Eye (tissue), 1 donor: ENCODE results near the gene STAT3.
"Not testable (repeated sequence)": the region's sequence is repeated elsewhere in the genome, so short reads cannot be mapped to it uniquely, and the experiment has no call there.

Source experiments
- DNase-seq: peaks from one replicate; pipeline ENCODE4 v3.0.0-alpha.2; 2015

The STAT3 gene

GRCh38 chr17:42388381-42389134 lies at the start of gene STAT3:
Gene STAT3 (minus strand): TSS chr17:42388442. CDS start chr17:42348516, 39,926 bp downstream.
- peak; percentile 100 for DNase-seq

DNA sequence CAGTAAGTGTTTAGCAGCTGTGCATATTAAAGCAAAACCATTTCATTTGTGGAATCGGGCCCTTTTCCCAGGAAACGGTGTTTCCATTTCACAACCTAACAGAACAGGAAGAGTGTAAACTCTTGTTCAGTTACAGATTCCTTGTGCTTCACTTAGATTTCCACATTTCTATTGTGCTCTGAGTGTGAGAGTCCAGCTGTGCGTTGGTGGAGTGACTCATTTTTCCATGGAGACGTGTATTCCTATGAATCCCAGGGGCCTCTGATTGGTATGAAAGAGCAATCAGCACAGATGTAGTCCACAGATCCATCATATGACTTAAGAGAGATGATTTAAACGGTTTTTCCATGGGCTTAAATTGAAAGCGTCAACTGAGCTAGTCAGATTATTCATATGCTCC lies 48.1 kb upstream of the STAT3 start:
- no peak for DNase-seq

- DNase-seq, result no peak
Measured at GRCh38 chr17:42431758-42432161, 43.5 kb upstream of the STAT3 start.

DNA sequence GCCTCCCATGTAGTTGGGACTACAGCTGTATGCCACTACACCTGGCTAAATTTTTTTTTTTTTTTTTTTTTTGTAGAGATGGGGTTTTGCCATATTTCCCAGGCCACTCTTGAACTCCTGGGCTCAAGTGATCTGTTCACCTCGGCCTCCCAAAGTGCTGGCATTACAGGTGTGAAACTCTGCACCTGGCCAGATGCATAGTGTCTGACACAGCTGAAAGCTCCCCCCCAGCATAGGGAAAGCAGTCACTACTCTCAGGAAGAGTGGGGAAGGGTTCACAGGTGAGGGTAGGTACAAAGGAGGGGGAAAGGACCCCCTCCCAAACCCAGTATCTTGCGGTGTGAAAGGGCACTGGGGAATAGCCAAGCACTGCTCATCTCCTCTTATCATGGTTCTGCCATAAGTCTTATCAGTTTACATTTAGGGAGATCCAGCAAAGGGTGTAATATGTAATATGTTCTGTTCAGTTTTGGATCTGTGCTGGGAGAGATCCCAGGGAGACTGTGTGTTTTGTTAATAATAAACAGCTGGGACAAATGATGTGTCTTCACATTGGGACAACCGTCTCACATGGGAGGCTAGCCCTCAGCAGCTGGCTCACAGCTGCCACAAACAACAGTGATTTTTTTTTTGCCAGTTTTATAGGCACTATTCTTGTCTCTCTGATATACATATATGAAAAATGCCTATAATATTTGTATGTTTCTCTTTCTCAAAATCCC lies 41.6 kb upstream of the STAT3 start:
- DNase-seq, result peak; percentile 26

GRCh38 chr17:42428141-42428944 lies 40.1 kb upstream of the STAT3 start:
- peak; percentile 85 for DNase-seq

DNA sequence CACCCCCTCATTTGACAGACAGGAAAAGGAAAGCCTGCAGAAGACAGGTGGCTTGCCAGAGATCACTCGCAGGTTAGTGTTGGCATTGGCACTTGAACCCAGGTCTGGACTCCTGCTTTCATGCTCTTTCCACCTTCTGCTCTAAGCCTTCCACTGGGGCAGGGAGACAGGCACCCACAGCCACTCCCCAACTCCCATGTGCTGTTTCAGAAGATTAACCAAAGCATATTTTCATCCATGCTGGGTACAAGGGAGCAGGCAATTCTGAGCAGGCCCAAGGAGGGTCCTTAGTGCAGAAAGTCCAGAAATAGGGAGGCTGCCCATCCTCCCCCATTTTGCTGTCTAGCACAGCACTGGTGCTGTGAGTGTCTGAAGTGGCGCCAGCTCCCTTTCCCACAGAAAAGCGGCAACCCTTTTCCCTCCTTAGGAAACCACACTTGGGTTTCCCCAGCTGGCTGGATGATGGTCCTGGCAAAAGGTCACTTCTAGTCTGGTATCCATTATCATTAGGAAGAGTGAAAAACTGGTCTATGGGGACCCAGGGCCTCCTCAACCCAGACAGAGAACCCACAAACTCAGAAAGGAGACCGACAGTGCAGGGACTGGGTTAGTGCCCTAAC lies 36.9 kb upstream of the STAT3 start:
- no peak for DNase-seq

- DNase-seq, result no peak
Measured at GRCh38 chr17:42423766-42424165, 35.5 kb upstream of the STAT3 start.

GRCh38 chr17:42422958-42423712 lies 34.9 kb upstream of the STAT3 start, which contains the start of gene CAVIN1:
Gene CAVIN1 (minus strand): TSS chr17:42423256. CDS start chr17:42423097, 159 bp downstream.
- peak; percentile 95 for DNase-seq

DNA sequence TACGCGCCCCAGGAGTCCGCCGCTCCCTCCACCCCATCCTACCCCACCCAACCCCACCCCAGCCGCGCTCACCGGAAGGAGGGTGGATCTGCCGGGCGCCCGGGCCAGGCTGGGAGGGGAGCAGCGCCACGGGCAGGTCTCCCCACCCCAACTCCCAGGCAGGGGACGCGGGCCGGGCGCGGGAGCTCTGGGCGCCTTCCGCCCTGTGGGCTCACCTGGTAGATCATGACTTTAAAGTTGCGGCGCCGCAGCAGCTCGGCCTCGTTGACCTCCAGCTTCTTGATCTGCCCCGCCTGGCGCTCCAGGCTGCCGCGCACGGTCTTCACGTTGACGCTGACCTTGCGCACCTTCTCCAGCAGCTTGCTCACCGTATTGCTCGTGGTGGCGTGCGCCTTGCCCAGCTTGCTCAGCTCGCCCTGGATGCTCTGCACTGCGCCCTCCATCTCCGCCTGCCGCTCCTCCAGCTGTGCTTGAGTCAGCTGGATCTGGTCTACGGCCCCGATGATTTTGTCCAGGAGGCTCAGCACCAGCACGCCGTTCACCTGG lies 34.2 kb upstream of the STAT3 start:
- DNase-seq, result peak; percentile 63

GRCh38 chr17:42421507-42422338 lies 33.5 kb upstream of the STAT3 start:
- DNase-seq, result peak; percentile 44

GRCh38 chr17:42421136-42421506 lies 32.9 kb upstream of the STAT3 start:
- no peak for DNase-seq

- DNase-seq, result not testable (repeated sequence)
Measured at GRCh38 chr17:42417981-42418380, 29.7 kb upstream of the STAT3 start.

GRCh38 chr17:42414704-42415409 lies 26.6 kb upstream of the STAT3 start:
- no peak for DNase-seq

- DNase-seq, result no peak
Measured at GRCh38 chr17:42413464-42414040, 25.3 kb upstream of the STAT3 start.

- no peak for DNase-seq
Measured at GRCh38 chr17:42411905-42412679, 23.9 kb upstream of the STAT3 start.

- DNase-seq, result no peak
Measured at GRCh38 chr17:42411361-42411760, 23.1 kb upstream of the STAT3 start.

GRCh38 chr17:42410319-42410685 lies 22.1 kb upstream of the STAT3 start:
- no peak for DNase-seq

DNA sequence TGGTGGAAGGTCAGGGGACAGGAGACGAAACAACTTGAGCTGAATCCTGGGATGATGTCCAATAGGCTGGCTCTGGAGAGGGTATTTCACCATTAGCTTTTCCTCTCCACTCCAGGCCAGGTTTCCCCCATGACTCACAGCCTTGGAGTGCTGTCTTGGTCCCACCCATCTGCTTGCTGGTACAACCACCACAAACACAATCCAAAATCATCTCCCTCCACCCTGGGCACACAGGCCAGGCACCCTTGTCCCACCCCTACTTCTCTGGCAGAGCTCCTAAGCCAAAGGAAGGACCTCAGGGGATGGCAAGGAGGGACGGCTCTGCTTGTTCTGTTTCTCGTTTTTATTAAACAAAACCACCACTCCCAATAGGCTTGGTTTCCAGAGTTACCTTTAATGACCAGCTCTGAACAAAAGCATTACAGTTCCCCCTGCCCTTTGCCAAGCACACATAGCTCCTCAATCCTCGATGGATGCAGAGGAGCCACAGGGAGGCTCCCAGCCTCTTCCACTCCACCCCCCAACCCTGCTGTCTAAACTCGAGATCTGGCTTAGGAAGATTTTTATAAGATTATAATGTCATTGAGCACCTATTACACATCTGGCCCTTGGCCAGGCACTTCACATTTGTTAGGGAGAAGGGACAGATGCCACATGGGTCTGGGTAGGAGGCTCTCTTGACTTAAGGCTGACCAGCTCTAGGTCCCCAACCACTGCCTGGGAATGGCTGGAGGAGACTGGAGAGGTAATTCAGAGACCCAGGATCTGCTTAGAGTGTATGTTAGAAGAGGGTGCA lies 21.5 kb upstream of the STAT3 start:
- no peak for DNase-seq
